HepG2 (cell line): ENCODE measurements around the gene ADRA2B. TPM values are rescaled to one million over a fixed set of nuclear protein-coding genes. Genes with fewer than 3 reads are reported as not detected.

Experiments used
- ATAC-seq: fragments of 200-7000 bp; cut with Tn5 transposase; 3 replicates; pipeline ENCODE4 v1.9.1; 2020; ENCODE audit warnings: mild to moderate bottlenecking, moderate library complexity
- BruUV-seq: library from RNA; stranded (reverse); fragments of 400-500 nt; replicated peaks from 2 replicates; lab custom pipeline; 2021; lab: Mats Ljungman, UMichigan
- CTCF ChIA-PET: fragments of 300-600 bp; formaldehyde crosslinking; extraction: SDS; loops from one replicate; lab custom pipeline; 2021; ENCODE audit warnings: low total read pairs, inconsistent platforms, low intra/inter-chr PET ratio; lab: Yijun Ruan, JAX
- POLR2A ChIA-PET: fragments of 350-600 bp; sonication (Branson Sonifier 250); formaldehyde crosslinking; loops from one replicate; lab custom pipeline; 2020; ENCODE audit warnings: antibody characterized with exemption, inconsistent platforms; lab: Yijun Ruan, JAX
- DNase-seq: peaks from one replicate; pipeline ENCODE4 v3.0.0-alpha.2; 2015; ENCODE audit warnings: low spot score
- FAIRE-seq: peaks from 3 replicates; lab custom pipeline; 2011; peaks lifted over from hg19 to GRCh38; lab: Jason Lieb, UNC
- H2AFZ ChIP-seq: one replicate; pipeline ENCODE4 v1.6.1; 2011; ENCODE audit warnings: low read length, inconsistent platforms
- H3K27ac ChIP-seq: fragments of 300-600 bp; 3 replicates; pipeline ENCODE4 v1.8.0; 2011; ENCODE audit warnings: mixed run types, mild to moderate bottlenecking, mixed read lengths, low read length, inconsistent platforms; ENCODE audit not compliant: insufficient read depth; ENCODE audit errors: extremely low read length
- H3K27me3 ChIP-seq, 2 experiments: fragments of 200-600 bp in 1 of 2; 2 replicates in 1 of 2; 3 replicates in 1 of 2; pipeline versions ENCODE4 v1.6.0 to v1.8.0; 2011; ENCODE audit warnings: low read length in 2 of 2, mild to moderate bottlenecking in 2 of 2, moderate library complexity in 2 of 2, inconsistent platforms in 1 of 2; ENCODE audit not compliant: insufficient read depth in 2 of 2, control insufficient read depth in 1 of 2
- H3K36me3 ChIP-seq, 2 experiments: fragments of 200-600 bp in 1 of 2; replicated peaks in 1 of 2; 2 replicates in 1 of 2; 3 replicates in 1 of 2; pipeline versions ENCODE4 v1.5.1 to v1.8.0; 2011; ENCODE audit warnings: low read length in 2 of 2, inconsistent platforms in 1 of 2; ENCODE audit not compliant: insufficient read depth in 2 of 2, control insufficient read depth in 1 of 2
- H3K4me1 ChIP-seq: 2 replicates; pipeline ENCODE4 v1.5.1; 2012; ENCODE audit warnings: low read length, inconsistent platforms; ENCODE audit not compliant: insufficient read depth
- H3K4me2 ChIP-seq: 2 replicates; pipeline ENCODE4 v1.6.0; 2011; ENCODE audit warnings: low read depth, low read length, inconsistent platforms
- H3K4me3 ChIP-seq, 3 experiments: fragments of 200-600 bp in 1 of 3; sonication (generic), shearing (Covaris generic) in 1 of 3; replicated peaks in 1 of 3; 2 replicates each; pipeline ENCODE4 v1.5.1; 2011 to 2016; ENCODE audit warnings: low read length in 3 of 3, inconsistent platforms in 2 of 3, low read depth in 2 of 3, mild to moderate bottlenecking in 2 of 3, control low read depth in 1 of 3, mixed read lengths in 1 of 3; ENCODE audit not compliant: insufficient read depth in 1 of 3
- H3K79me2 ChIP-seq: one replicate; pipeline ENCODE4 v1.6.1; 2011; ENCODE audit warnings: low read length, inconsistent platforms; ENCODE audit not compliant: insufficient read depth
- H3K9ac ChIP-seq: 2 replicates; pipeline ENCODE4 v1.6.0; 2011; ENCODE audit warnings: mild to moderate bottlenecking, low read depth, low read length, inconsistent platforms; ENCODE audit not compliant: insufficient read depth
- H3K9me3 ChIP-seq: 2 replicates; pipeline ENCODE4 v1.5.1; 2012; ENCODE audit warnings: mild to moderate bottlenecking, low read length
- H4K20me1 ChIP-seq: 2 replicates; pipeline ENCODE4 v1.6.0; 2011; ENCODE audit warnings: inconsistent platforms, mild to moderate bottlenecking, low read length, moderate library complexity; ENCODE audit not compliant: insufficient read depth
- CBX2 ChIP-seq, 2 experiments: fragments of 200-600 bp in 1 of 2; sonication (generic); formaldehyde crosslinking in 1 of 2; IDR thresholded peaks; 2 replicates each; pipeline versions ENCODE4 v1.7.0 to v1.8.1; 2018 to 2022; ENCODE audit warnings: low read depth in 2 of 2, low read length in 1 of 2, mild to moderate bottlenecking in 1 of 2, missing genetic modification reagents in 1 of 2
- CREM ChIP-seq, 2 experiments: sonication (generic) in 1 of 2; formaldehyde crosslinking in 1 of 2; IDR thresholded peaks; 2 replicates each; pipeline versions ENCODE4 v1.4.0 to v1.6.1; 2016 to 2020; ENCODE audit warnings: antibody characterized with exemption in 1 of 2, mild to moderate bottlenecking in 1 of 2, missing genetic modification reagents in 1 of 2
- GFI1 ChIP-seq: sonication (generic); formaldehyde crosslinking; IDR thresholded peaks from 2 replicates; pipeline ENCODE4 v1.5.0; 2020; ENCODE audit warnings: missing genetic modification reagents, mild to moderate bottlenecking, borderline replicate concordance
- HOXA7 ChIP-seq: sonication (generic); formaldehyde crosslinking; IDR thresholded peaks from 2 replicates; pipeline ENCODE4 v1.8.1; 2022; ENCODE audit warnings: mild to moderate bottlenecking, missing genetic modification reagents, moderate library complexity
- ZFP37 ChIP-seq: sonication (generic); formaldehyde crosslinking; IDR thresholded peaks from 2 replicates; pipeline ENCODE4 v1.4.0; 2020; ENCODE audit warnings: missing genetic modification reagents, borderline replicate concordance
- ZMAT3 ChIP-seq: sonication (generic); formaldehyde crosslinking; conservative IDR thresholded peaks from 2 replicates; pipeline ENCODE4 v1.7.0; 2021; ENCODE audit warnings: missing genetic modification reagents
- ZNF282 ChIP-seq: fragments of 450-650 bp; IDR thresholded peaks from 2 replicates; pipeline ENCODE4 v1.6.1; 2018; ENCODE audit not compliant: partially characterized antibody
- ZNF382 ChIP-seq: sonication (generic); formaldehyde crosslinking; IDR thresholded peaks from 2 replicates; pipeline ENCODE4 v1.5.0; 2020; ENCODE audit warnings: missing genetic modification reagents, mild to moderate bottlenecking, borderline replicate concordance
- ZNF589 ChIP-seq: sonication (generic); formaldehyde crosslinking; conservative IDR thresholded peaks from 2 replicates; pipeline ENCODE4 v1.8.0; 2022; ENCODE audit warnings: mild to moderate bottlenecking, moderate library complexity, missing genetic modification reagents
- ZNF672 ChIP-seq: sonication (generic); formaldehyde crosslinking; IDR thresholded peaks from 2 replicates; pipeline ENCODE4 v1.8.1; 2022; ENCODE audit warnings: missing genetic modification reagents
- ZNF841 ChIP-seq: sonication (generic); formaldehyde crosslinking; IDR thresholded peaks from 2 replicates; pipeline ENCODE4 v1.8.1; 2023; ENCODE audit warnings: missing genetic modification reagents, borderline replicate concordance
- WGBS: methylation state at CpG from one replicate; pipeline ENCODE4 v1.1.6; 2017; ENCODE audit warnings: low lambda C conversion rate; 5-methylcytosine and 5-hydroxymethylcytosine counted together
- in situ Hi-C: cut with HindIII; loops from 2 replicates; pipeline ENCODE4 v1.10.0; 2017; ENCODE audit warnings: low pct_unique_long_range_greater_than_20kb; ENCODE audit not compliant: extremely low pct_ligation_motif_present
- intact Hi-C: fragments of 100-400 bp; cut with micrococcal nuclease; formaldehyde crosslinking; loops from one replicate; pipeline ENCODE4 v1.10.0; 2022; ENCODE audit not compliant: unreplicated experiment
- polyA plus RNA-seq, 8 experiments: library from polyadenylated mRNA; depleted of rRNA in 3 of 8; stranded (reverse) in 7 of 8; unstranded in 1 of 8; fragments of >200 nt; fragmentation: Illumina TruSeq in 4 of 8; extraction: Trizol in 4 of 8; gene quantifications; 2 replicates each; pipeline versions ENCODE4 v1.2.1 to v1.2.3, GENCODE V29; 2011 to 2016; ENCODE audit warnings: low read depth in 4 of 8, missing spikeins in 1 of 8, mixed read lengths in 1 of 8; ENCODE audit not compliant: insufficient read depth in 1 of 8
- total RNA-seq, 5 experiments: library from RNA; depleted of rRNA; stranded (reverse); fragments of >200 nt; fragmentation: Illumina TruSeq; extraction: Trizol; gene quantifications; 2 replicates each; pipeline ENCODE4 v1.2.3, GENCODE V29; 2016; ENCODE audit warnings: low read depth in 1 of 5
- TF ChIP-seq, protein P1 (sequence below): sonication (generic); formaldehyde crosslinking; IDR thresholded peaks from 2 replicates; pipeline ENCODE4 v1.4.0; 2020; ENCODE audit warnings: missing genetic modification reagents

The ADRA2B gene
- total and polyA plus RNA-seq, 2 of the 13 experiments (the other 11 are each of a cell fraction or from before 2014, with no cell fraction given), result not detected

DNA sequence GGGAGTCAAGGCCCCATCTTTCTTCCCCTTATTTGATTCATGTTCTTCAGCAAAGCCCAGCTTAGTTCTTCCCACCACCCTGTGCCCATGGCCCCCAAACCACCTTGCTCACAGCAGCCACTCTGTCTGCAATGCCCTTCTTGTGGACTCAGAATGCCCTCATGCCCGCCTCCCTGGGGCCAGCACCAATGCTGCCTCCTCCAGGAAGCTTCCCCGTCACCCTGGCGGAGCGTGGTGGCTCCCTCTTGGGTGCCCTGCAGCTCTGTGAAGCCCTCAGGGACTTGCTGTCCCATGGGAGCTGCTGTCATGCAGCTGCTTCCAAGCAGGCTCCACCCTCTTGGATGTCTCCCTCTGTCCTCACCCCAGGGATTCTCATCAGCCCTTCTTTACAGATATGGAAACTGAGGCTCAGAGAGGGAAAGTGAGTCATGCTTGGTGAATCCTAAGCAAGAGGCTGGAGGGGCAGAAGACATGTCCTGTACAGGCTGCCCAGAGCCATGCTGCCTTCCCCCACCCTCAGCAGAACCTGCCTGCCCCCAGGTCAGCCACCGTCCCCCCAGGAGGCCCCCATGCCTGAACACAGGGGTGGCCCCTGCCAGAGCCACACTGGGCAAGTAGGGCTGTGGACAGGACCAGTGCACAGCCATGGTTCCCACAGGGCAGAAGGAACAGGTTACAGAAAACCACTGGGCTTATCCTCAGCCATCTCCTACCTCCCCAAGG is 40.7 kb upstream of the ADRA2B start:
- TF ChIP-seq CBX2 (IDR thresholded peaks at IDR 0.05; ENCODE audit: low read depth, low read length) (no peak), CBX2 (CRISPR knock-in tag; IDR thresholded peaks at IDR 0.05; ENCODE audit: low read depth) (no peak), ZMAT3 (CRISPR knock-in tag) (no peak), ZNF382 (CRISPR knock-in tag) (no peak), ZNF672 (no peak)
- H3K4me3 ChIP-seq, result no peak overlapping the region
- no peak overlapping the region for H2AFZ ChIP-seq
- H3K4me2 ChIP-seq, result no peak overlapping the region
- ATAC-seq (no peak), DNase-seq (no peak), FAIRE-seq (no peak)
- H3K27ac ChIP-seq, result no peak overlapping the region
- WGBS, result 21% methylated on average over 5 of the region's 5 CpGs
- no peaks in the 10 kb centered on the region for H3K9me3 ChIP-seq
- ChIA-PET POLR2A (no interaction called here), CTCF (no interaction called here)
- peaks cover 15 to 72% of the 10 kb centered on the region in 2 experiments for H3K27me3 ChIP-seq
- intact Hi-C loops, result loop anchor here (1.0 kb wide), 1 partner anchor 28 kb away; no protein-coding TSS in a partner anchor
- H3K9ac ChIP-seq, result no peak overlapping the region
- peaks cover 5% of the 10 kb centered on the region for H3K4me1 ChIP-seq
- BruUV-seq, result no TSS peak
- H3K36me3 ChIP-seq, result no peaks in the 10 kb centered on the region
- in situ Hi-C loops, result no loop called here
- H3K79me2 ChIP-seq, result no peaks in the 10 kb centered on the region
- no peaks in the 10 kb centered on the region for H4K20me1 ChIP-seq

DNA sequence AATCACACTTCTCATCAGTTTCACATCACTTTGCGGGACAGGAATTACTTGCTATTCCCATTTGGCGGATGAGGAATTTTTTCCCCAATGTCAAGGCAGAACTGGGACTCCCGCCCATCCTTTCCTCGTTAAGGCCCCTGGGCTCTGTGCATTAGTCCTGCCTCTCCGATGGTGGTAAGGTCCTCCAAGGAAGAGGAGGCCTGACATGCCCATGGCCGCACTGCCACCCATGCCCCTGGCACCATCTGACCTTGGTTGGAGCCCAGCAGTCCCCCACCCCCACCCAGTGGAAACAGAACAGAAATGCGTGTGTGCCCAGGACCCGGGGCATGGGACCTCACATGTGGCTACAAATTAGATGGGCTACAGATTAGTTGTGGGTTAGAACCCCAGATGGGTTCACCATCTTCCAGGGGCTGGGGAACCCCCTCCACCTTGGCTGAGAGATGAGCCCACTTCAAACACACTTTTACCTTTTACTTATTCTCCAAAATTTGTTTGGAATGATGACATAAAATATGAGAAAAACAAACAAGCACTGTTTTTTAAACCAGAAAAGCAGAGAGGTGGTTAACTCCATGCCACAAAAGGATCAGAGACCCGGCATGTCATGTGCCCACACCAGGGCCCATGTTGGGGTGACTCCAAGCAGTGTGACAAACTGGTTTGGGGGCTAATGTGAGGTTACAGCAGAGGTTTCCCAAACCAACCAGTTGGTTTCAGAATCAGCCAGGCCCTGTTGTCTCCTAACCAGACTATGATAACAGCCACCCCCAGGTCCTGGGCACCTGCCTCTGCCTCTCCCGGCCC is 39.8 kb upstream of the ADRA2B start:
- ChIA-PET CTCF (no interaction called here), POLR2A (no interaction called here)
- no peak overlapping the region for H2AFZ ChIP-seq
- TF ChIP-seq ZNF841, result no peak
- no peak for TF ChIP-seq GFI1 (CRISPR knock-in tag)
- TF ChIP-seq, protein P1, sequence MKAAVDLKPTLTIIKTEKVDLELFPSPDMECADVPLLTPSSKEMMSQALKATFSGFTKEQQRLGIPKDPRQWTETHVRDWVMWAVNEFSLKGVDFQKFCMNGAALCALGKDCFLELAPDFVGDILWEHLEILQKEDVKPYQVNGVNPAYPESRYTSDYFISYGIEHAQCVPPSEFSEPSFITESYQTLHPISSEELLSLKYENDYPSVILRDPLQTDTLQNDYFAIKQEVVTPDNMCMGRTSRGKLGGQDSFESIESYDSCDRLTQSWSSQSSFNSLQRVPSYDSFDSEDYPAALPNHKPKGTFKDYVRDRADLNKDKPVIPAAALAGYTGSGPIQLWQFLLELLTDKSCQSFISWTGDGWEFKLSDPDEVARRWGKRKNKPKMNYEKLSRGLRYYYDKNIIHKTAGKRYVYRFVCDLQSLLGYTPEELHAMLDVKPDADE, result no peak
- TF ChIP-seq CREM (IDR thresholded peaks at IDR 0.05), result no peak
- TF ChIP-seq CREM (CRISPR knock-in tag; IDR thresholded peaks at IDR 0.05), result no peak
- no peak for TF ChIP-seq HOXA7 (CRISPR knock-in tag)
- TF ChIP-seq ZNF589 (CRISPR knock-in tag), result no peak
- no peak for TF ChIP-seq ZNF282
- TF ChIP-seq ZFP37 (CRISPR knock-in tag), result no peak
- TF ChIP-seq, all 625 proteins: peak for 0
- no peak for FAIRE-seq
- Histone ChIP-seq H3K9me3 (no peaks in the 10 kb centered on the region), H3K36me3 (no peaks in the 10 kb centered on the region), H3K4me2 (no peak overlapping the region), H3K4me3 (no peak overlapping the region), H3K4me1 (no peaks in the 10 kb centered on the region), H3K27me3 (peaks cover 15 to 70% of the 10 kb centered on the region in 2 experiments), H4K20me1 (no peaks in the 10 kb centered on the region), H3K27ac (no peak overlapping the region), H3K9ac (no peak overlapping the region), H3K79me2 (no peaks in the 10 kb centered on the region)
- BruUV-seq, result no TSS peak
- in situ Hi-C loops (no loop called here), intact Hi-C loops (no loop called here)
- DNase-seq, result no peak
- no peak for ATAC-seq
- WGBS, result 34% methylated on average over 10 of the region's 10 CpGs
